ENCODE data around the gene S100A1.
A peak's percentile ranks its signal among the peaks of the same experiment; 100 is the strongest.
"Not testable (repeated sequence)": the region's sequence is repeated elsewhere in the genome, so short reads cannot be mapped to it uniquely, and the experiment has no call there.

Gene S100A1

GRCh38 chr1:153639280-153639679 is 11.0 kb downstream of the S100A1 start:
- H3K23ac ChIP-seq (ENCODE audit: low read length in 2 of 2) = no peak overlapping the region
- H3K4ac ChIP-seq (ENCODE audit: low read depth in 1 of 2, low read length in 2 of 2) = no peak overlapping the region
- no peak overlapping the region for H2BK120ac ChIP-seq (ENCODE audit: low read depth, low read length)
- H3K4me3 ChIP-seq (ENCODE audit: insufficient read depth in 1 of 2, low read depth in 1 of 2, low read length in 2 of 2) = no peak overlapping the region
- 86% methylated on average over 3 of the region's 3 CpGs for WGBS
- peaks cover 5% of the 10 kb centered on the region for H3K4me1 ChIP-seq (ENCODE audit: control insufficient read depth, insufficient read depth, low read depth, low read length)
- H4K91ac ChIP-seq (ENCODE audit: low read length) = no peak overlapping the region
- no peak overlapping the region for H3K14ac ChIP-seq (ENCODE audit: low read length in 2 of 2)
- peaks cover 16% of the 10 kb centered on the region for H3K79me1 ChIP-seq (replicated peaks; ENCODE audit: low read length, poor library complexity, severe bottlenecking)
- no peaks in the 10 kb centered on the region for H3K9me3 ChIP-seq (ENCODE audit: control insufficient read depth, low read length)
- H3K27me3 ChIP-seq (ENCODE audit: control insufficient read depth in 1 of 2, insufficient read depth in 1 of 2, low read length in 2 of 2) = no peaks in the 10 kb centered on the region
- no peak for DNase-seq
- no peak overlapping the region for H2BK15ac ChIP-seq (ENCODE audit: low read depth, poor library complexity, severe bottlenecking)
- no peak overlapping the region for H3K9ac ChIP-seq (ENCODE audit: low read length)
- H2BK12ac ChIP-seq (ENCODE audit: low read length in 2 of 2) = no peak overlapping the region
- no peak overlapping the region for H2AFZ ChIP-seq (ENCODE audit: low read depth, low read length)
- H3K18ac ChIP-seq (ENCODE audit: low read depth in 1 of 2, low read length in 2 of 2) = no peak overlapping the region
- no peak overlapping the region for H2AK5ac ChIP-seq (ENCODE audit: low read length, severe bottlenecking)
- no peak overlapping the region for H3K27ac ChIP-seq (ENCODE audit: low read length, poor library complexity, severe bottlenecking)
- peaks cover 47 to 84% of the 10 kb centered on the region in 2 experiments for H3K36me3 ChIP-seq (ENCODE audit: control insufficient read depth in 1 of 2, insufficient read depth in 2 of 2, low read depth in 1 of 2, low read length in 2 of 2)
- H4K8ac ChIP-seq (ENCODE audit: low read length) = no peak overlapping the region
- no peak overlapping the region for H2BK5ac ChIP-seq (ENCODE audit: low read depth, low read length, poor library complexity, severe bottlenecking)
- no peak overlapping the region for H3K4me2 ChIP-seq (ENCODE audit: low read length, poor library complexity, severe bottlenecking)

- peaks cover 51 to 94% of the 10 kb centered on the region in 2 experiments for H3K36me3 ChIP-seq (ENCODE audit: control insufficient read depth in 1 of 2, insufficient read depth in 2 of 2, low read depth in 1 of 2, low read length in 2 of 2)
- not testable (repeated sequence) for H3K4me2 ChIP-seq (ENCODE audit: low read length, poor library complexity, severe bottlenecking); H3K27ac ChIP-seq (ENCODE audit: low read length, poor library complexity, severe bottlenecking); H3K27me3 ChIP-seq (ENCODE audit: control insufficient read depth in 1 of 2, insufficient read depth in 1 of 2, low read length in 2 of 2); H3K9ac ChIP-seq (ENCODE audit: low read length); H3K14ac ChIP-seq (ENCODE audit: low read length in 2 of 2); H3K9me3 ChIP-seq (ENCODE audit: control insufficient read depth, low read length); H2BK15ac ChIP-seq (ENCODE audit: low read depth, poor library complexity, severe bottlenecking); H3K23ac ChIP-seq (ENCODE audit: low read length in 2 of 2); H2BK12ac ChIP-seq (ENCODE audit: low read length in 2 of 2); H4K91ac ChIP-seq (ENCODE audit: low read length); H3K4me3 ChIP-seq (ENCODE audit: insufficient read depth in 1 of 2, low read depth in 1 of 2, low read length in 2 of 2); H4K8ac ChIP-seq (ENCODE audit: low read length); H2BK120ac ChIP-seq (ENCODE audit: low read depth, low read length); H3K4me1 ChIP-seq (ENCODE audit: control insufficient read depth, insufficient read depth, low read depth, low read length); H2AK5ac ChIP-seq (ENCODE audit: low read length, severe bottlenecking); H2AFZ ChIP-seq (ENCODE audit: low read depth, low read length); DNase-seq; H3K18ac ChIP-seq (ENCODE audit: low read depth in 1 of 2, low read length in 2 of 2); H2BK5ac ChIP-seq (ENCODE audit: low read depth, low read length, poor library complexity, severe bottlenecking); H3K4ac ChIP-seq (ENCODE audit: low read depth in 1 of 2, low read length in 2 of 2)
- WGBS = 99% methylated on average over 5 of the region's 5 CpGs
- H3K79me1 ChIP-seq (replicated peaks; ENCODE audit: low read length, poor library complexity, severe bottlenecking) = peaks cover 21% of the 10 kb centered on the region
These were observed 12.0 kb downstream of the S100A1 start for GRCh38 chr1:153640213-153640612.

GRCh38 chr1:153640861-153641260 is 12.6 kb downstream of the S100A1 start:
- H2BK15ac ChIP-seq (ENCODE audit: low read depth, poor library complexity, severe bottlenecking) = no peak overlapping the region
- H2BK5ac ChIP-seq (ENCODE audit: low read depth, low read length, poor library complexity, severe bottlenecking) = no peak overlapping the region
- H3K9me3 ChIP-seq (ENCODE audit: control insufficient read depth, low read length) = no peaks in the 10 kb centered on the region
- peaks cover 23% of the 10 kb centered on the region for H3K79me1 ChIP-seq (replicated peaks; ENCODE audit: low read length, poor library complexity, severe bottlenecking)
- no peaks in the 10 kb centered on the region for H3K27me3 ChIP-seq (ENCODE audit: control insufficient read depth in 1 of 2, insufficient read depth in 1 of 2, low read length in 2 of 2)
- DNase-seq = no peak
- no peak overlapping the region for H4K91ac ChIP-seq (ENCODE audit: low read length)
- peak overlapping the region; percentile 1 for H3K9ac ChIP-seq (ENCODE audit: low read length)
- no peak overlapping the region for H3K4ac ChIP-seq (ENCODE audit: low read depth in 1 of 2, low read length in 2 of 2)
- no peak overlapping the region for H3K4me3 ChIP-seq (ENCODE audit: insufficient read depth in 1 of 2, low read depth in 1 of 2, low read length in 2 of 2)
- no peak overlapping the region for H3K4me2 ChIP-seq (ENCODE audit: low read length, poor library complexity, severe bottlenecking)
- H4K8ac ChIP-seq (ENCODE audit: low read length) = no peak overlapping the region
- no peak overlapping the region for H3K27ac ChIP-seq (ENCODE audit: low read length, poor library complexity, severe bottlenecking)
- WGBS = 85% methylated on average over 6 of the region's 6 CpGs
- H2BK120ac ChIP-seq (ENCODE audit: low read depth, low read length) = no peak overlapping the region
- no peak overlapping the region for H3K14ac ChIP-seq (ENCODE audit: low read length in 2 of 2)
- no peak overlapping the region for H3K18ac ChIP-seq (ENCODE audit: low read depth in 1 of 2, low read length in 2 of 2)
- no peak overlapping the region for H2AK5ac ChIP-seq (ENCODE audit: low read length, severe bottlenecking)
- H3K23ac ChIP-seq (ENCODE audit: low read length in 2 of 2) = no peak overlapping the region
- peaks cover 52 to 99% of the 10 kb centered on the region in 2 experiments for H3K36me3 ChIP-seq (ENCODE audit: control insufficient read depth in 1 of 2, insufficient read depth in 2 of 2, low read depth in 1 of 2, low read length in 2 of 2)
- H2AFZ ChIP-seq (ENCODE audit: low read depth, low read length) = no peak overlapping the region
- H3K4me1 ChIP-seq (ENCODE audit: control insufficient read depth, insufficient read depth, low read depth, low read length) = peaks cover 3% of the 10 kb centered on the region
- H2BK12ac ChIP-seq (ENCODE audit: low read length in 2 of 2) = no peak overlapping the region

- WGBS = 96% methylated on average over 9 of the region's 11 CpGs
- peaks cover 52 to 98% of the 10 kb centered on the region in 2 experiments for H3K36me3 ChIP-seq (ENCODE audit: control insufficient read depth in 1 of 2, insufficient read depth in 2 of 2, low read depth in 1 of 2, low read length in 2 of 2)
- H4K8ac ChIP-seq (ENCODE audit: low read length) = no peak overlapping the region
- no peak overlapping the region for H3K4ac ChIP-seq (ENCODE audit: low read depth in 1 of 2, low read length in 2 of 2)
- no peak overlapping the region for H3K23ac ChIP-seq (ENCODE audit: low read length in 2 of 2)
- H3K79me1 ChIP-seq (replicated peaks; ENCODE audit: low read length, poor library complexity, severe bottlenecking) = peaks cover 25% of the 10 kb centered on the region
- H2AFZ ChIP-seq (ENCODE audit: low read depth, low read length) = no peak overlapping the region
- no peak overlapping the region for H2BK5ac ChIP-seq (ENCODE audit: low read depth, low read length, poor library complexity, severe bottlenecking)
- no peak overlapping the region for H3K4me3 ChIP-seq (ENCODE audit: insufficient read depth in 1 of 2, low read depth in 1 of 2, low read length in 2 of 2)
- no peak overlapping the region for H3K27ac ChIP-seq (ENCODE audit: low read length, poor library complexity, severe bottlenecking)
- H3K18ac ChIP-seq (ENCODE audit: low read depth in 1 of 2, low read length in 2 of 2) = no peak overlapping the region
- no peaks in the 10 kb centered on the region for H3K9me3 ChIP-seq (ENCODE audit: control insufficient read depth, low read length)
- H2AK5ac ChIP-seq (ENCODE audit: low read length, severe bottlenecking) = no peak overlapping the region
- H3K4me1 ChIP-seq (ENCODE audit: control insufficient read depth, insufficient read depth, low read depth, low read length) = peaks cover 1% of the 10 kb centered on the region
- no peak overlapping the region for H2BK15ac ChIP-seq (ENCODE audit: low read depth, poor library complexity, severe bottlenecking)
- no peak overlapping the region for H2BK12ac ChIP-seq (ENCODE audit: low read length in 2 of 2)
- no peak for DNase-seq
- H3K27me3 ChIP-seq (ENCODE audit: control insufficient read depth in 1 of 2, insufficient read depth in 1 of 2, low read length in 2 of 2) = no peaks in the 10 kb centered on the region
- no peak overlapping the region for H3K4me2 ChIP-seq (ENCODE audit: low read length, poor library complexity, severe bottlenecking)
- no peak overlapping the region for H3K14ac ChIP-seq (ENCODE audit: low read length in 2 of 2)
- H2BK120ac ChIP-seq (ENCODE audit: low read depth, low read length) = no peak overlapping the region
- H3K9ac ChIP-seq (ENCODE audit: low read length) = no peak overlapping the region
- H4K91ac ChIP-seq (ENCODE audit: low read length) = no peak overlapping the region
These were observed 13.9 kb downstream of the S100A1 start for GRCh38 chr1:153642161-153642560.
